Neural cell (in vitro differentiated cells): Measurements from ENCODE around the gene SDK2. TPM values are rescaled to one million over a fixed set of nuclear protein-coding genes. Genes with fewer than 3 reads are reported as not detected.

ENCODE experiments used
- H2AFZ ChIP-seq: fragments of 200-600, 300-800 bp; sonication (generic), shearing (Covaris generic); 2 replicates; pipeline ENCODE4 v1.6.0; 2014; ENCODE audit warnings: low read depth, mild to moderate bottlenecking, antibody characterized with exemption, low read length, moderate library complexity
- H3F3A ChIP-seq: fragments of 200-600 bp; shearing (Covaris generic); 2 replicates; pipeline ENCODE4 v1.6.1; 2016; ENCODE audit warnings: mild to moderate bottlenecking, moderate library complexity, mixed read lengths, antibody characterized with exemption, low read length; ENCODE audit not compliant: insufficient read depth, poor library complexity, severe bottlenecking
- H3K27ac ChIP-seq: fragments of 200-600, 300-800 bp; sonication (generic), shearing (Covaris generic); 2 replicates; pipeline ENCODE4 v1.5.1; 2014; ENCODE audit warnings: mild to moderate bottlenecking, low read length, moderate library complexity
- H3K27me3 ChIP-seq: fragments of 300-800, 200-600 bp; sonication (generic), shearing (Covaris generic); 2 replicates; pipeline ENCODE4 v1.6.0; 2014; ENCODE audit warnings: mild to moderate bottlenecking, low read depth, low read length, moderate library complexity; ENCODE audit not compliant: insufficient read depth
- H3K36me3 ChIP-seq: fragments of 300-800, 200-600 bp; sonication (generic), shearing (Covaris generic); 2 replicates; pipeline ENCODE4 v1.5.1; 2014; ENCODE audit warnings: mild to moderate bottlenecking, antibody characterized with exemption, low read length, moderate library complexity; ENCODE audit not compliant: insufficient read depth
- H3K4me2 ChIP-seq: fragments of 300-800, 200-600 bp; sonication (generic), shearing (Covaris generic); 2 replicates; pipeline ENCODE4 v1.6.0; 2014; ENCODE audit warnings: mild to moderate bottlenecking, low read length
- H3K4me3 ChIP-seq: fragments of 300-800, 200-600 bp; sonication (generic), shearing (Covaris generic); 2 replicates; pipeline ENCODE4 v1.5.1; 2014; ENCODE audit warnings: mild to moderate bottlenecking, low read length, moderate library complexity
- H3K79me2 ChIP-seq: fragments of 200-600 bp; shearing (Covaris generic); replicated peaks from 2 replicates; pipeline ENCODE4 v1.6.0; 2014; ENCODE audit warnings: mild to moderate bottlenecking, low read length, moderate library complexity; ENCODE audit not compliant: insufficient read depth
- H3K9ac ChIP-seq: fragments of 300-800, 200-600 bp; sonication (generic), shearing (Covaris generic); 2 replicates; pipeline ENCODE4 v1.6.1; 2016; ENCODE audit warnings: mild to moderate bottlenecking, low read length, mixed read lengths
- H3K9me2 ChIP-seq: fragments of 200-600 bp; shearing (Covaris generic); 2 replicates; pipeline ENCODE4 v1.6.1; 2016; ENCODE audit warnings: mild to moderate bottlenecking, low read length, mixed read lengths; ENCODE audit not compliant: insufficient read depth
- H3K9me3 ChIP-seq: fragments of 200-600, 300-800 bp; sonication (generic), shearing (Covaris generic); 2 replicates; pipeline ENCODE4 v1.6.1; 2016; ENCODE audit warnings: mild to moderate bottlenecking, mixed run types, low read length, moderate library complexity, mixed read lengths
- H4K20me1 ChIP-seq: fragments of 200-600 bp; shearing (Covaris generic); 2 replicates; pipeline ENCODE4 v1.6.1; 2016; ENCODE audit warnings: mild to moderate bottlenecking, mixed run types; ENCODE audit not compliant: insufficient read depth
- CTCF ChIP-seq: fragments of 450-650 bp; IDR thresholded peaks from 2 replicates; pipeline ENCODE4 v1.5.1; 2014; ENCODE audit warnings: antibody characterized with exemption, mild to moderate bottlenecking, moderate library complexity; ENCODE audit not compliant: poor library complexity, severe bottlenecking
- EP300 ChIP-seq: fragments of 450-650 bp; conservative IDR thresholded peaks from 2 replicates; pipeline ENCODE4 v1.6.1; 2014; ENCODE audit warnings: antibody characterized with exemption, mild to moderate bottlenecking, moderate library complexity; ENCODE audit not compliant: poor library complexity, severe bottlenecking
- EZH2 ChIP-seq: fragments of 200-600, 300-800 bp; shearing (Covaris generic), sonication (generic); IDR thresholded peaks from 2 replicates; pipeline ENCODE4 v1.6.1; 2014; ENCODE audit warnings: antibody characterized with exemption, low read length, borderline replicate concordance, mild to moderate bottlenecking; ENCODE audit not compliant: insufficient read depth, poor library complexity, severe bottlenecking
- MXI1 ChIP-seq: fragments of 450-650 bp; conservative IDR thresholded peaks from 2 replicates; pipeline ENCODE4 v1.6.1; 2014; ENCODE audit warnings: antibody characterized with exemption, mild to moderate bottlenecking; ENCODE audit not compliant: poor library complexity, severe bottlenecking
- POLR2AphosphoS5 ChIP-seq: IDR thresholded peaks from 2 replicates; pipeline ENCODE4 v1.6.1; 2012
- RAD21 ChIP-seq: fragments of 450-650 bp; conservative IDR thresholded peaks from 2 replicates; pipeline ENCODE4 v1.6.1; 2014; ENCODE audit warnings: antibody characterized with exemption, mild to moderate bottlenecking, moderate library complexity
- REST ChIP-seq: IDR thresholded peaks from 2 replicates; pipeline ENCODE4 v1.6.1; 2012; ENCODE audit warnings: borderline replicate concordance
- SMC3 ChIP-seq: fragments of 450-650 bp; conservative IDR thresholded peaks from 2 replicates; pipeline ENCODE4 v1.6.1; 2014; ENCODE audit warnings: antibody characterized with exemption, mild to moderate bottlenecking, moderate library complexity; ENCODE audit not compliant: poor library complexity
- TAF1 ChIP-seq: IDR thresholded peaks from 2 replicates; pipeline ENCODE4 v1.6.1; 2012; ENCODE audit warnings: low read depth
- polyA plus RNA-seq: library from polyadenylated mRNA; depleted of rRNA; stranded (reverse); fragments of >200 nt; gene quantifications from 2 replicates; pipeline ENCODE4 v1.2.3, GENCODE V29; 2014

Gene SDK2
- polyA plus RNA-seq, 1 donor from 2014 or later = 0.73 TPM

GRCh38 chr17:73511719-73512115 lies 132.5 kb downstream of the SDK2 start:
- no peak for TF ChIP-seq POLR2AphosphoS5
- TF ChIP-seq SMC3 = no peak
- TF ChIP-seq MXI1 = no peak
- no peak for TF ChIP-seq EZH2
- no peak for TF ChIP-seq RAD21
- no peak for TF ChIP-seq EP300
- no peak for TF ChIP-seq REST
- no peak for TF ChIP-seq TAF1
- no peaks in the 10 kb centered on the region for H3K27me3 ChIP-seq
- H3K27ac ChIP-seq = peak overlapping the region; percentile 52

GRCh38 chr17:73510981-73511718 lies 133.1 kb downstream of the SDK2 start:
- Histone ChIP-seq H2AFZ (no peak overlapping the region), H3K27me3 (no peaks in the 10 kb centered on the region), H3K9me2 (no peaks in the 10 kb centered on the region), H3K4me3 (peak overlapping the region; percentile 23), H4K20me1 (no peaks in the 10 kb centered on the region), H3K4me2 (no peak overlapping the region), H3F3A (no peaks in the 10 kb centered on the region), H3K27ac (peak overlapping the region; percentile 52), H3K9ac (peak overlapping the region; percentile 22), H3K9me3 (no peaks in the 10 kb centered on the region), H3K36me3 (no peaks in the 10 kb centered on the region), H3K79me2 (peaks cover 6% of the 10 kb centered on the region)
- TF ChIP-seq POLR2AphosphoS5 (no peak), EZH2 (no peak), EP300 (no peak), SMC3 (no peak), REST (no peak), RAD21 (no peak), TAF1 (no peak), MXI1 (no peak), CTCF (no peak)

More at GRCh38 chr17:73511719-73512115, 132.5 kb downstream of the SDK2 start:
- H3K4me3 ChIP-seq = no peak overlapping the region
- no peaks in the 10 kb centered on the region for H3K9me2 ChIP-seq
- H3K79me2 ChIP-seq = peaks cover 6% of the 10 kb centered on the region
- no peak overlapping the region for H2AFZ ChIP-seq
- no peaks in the 10 kb centered on the region for H3F3A ChIP-seq
- H3K9me3 ChIP-seq = no peaks in the 10 kb centered on the region
- no peaks in the 10 kb centered on the region for H4K20me1 ChIP-seq
- no peak overlapping the region for H3K4me2 ChIP-seq
- H3K9ac ChIP-seq = peak overlapping the region; percentile 22
- no peaks in the 10 kb centered on the region for H3K36me3 ChIP-seq
